ENCODE data around the gene SLC38A5.

Gene SLC38A5

GRCh38 chrX:48514126-48514806 lies 44.2 kb upstream of the SLC38A5 start:
- CTCF ChIA-PET = no interaction called here

DNA sequence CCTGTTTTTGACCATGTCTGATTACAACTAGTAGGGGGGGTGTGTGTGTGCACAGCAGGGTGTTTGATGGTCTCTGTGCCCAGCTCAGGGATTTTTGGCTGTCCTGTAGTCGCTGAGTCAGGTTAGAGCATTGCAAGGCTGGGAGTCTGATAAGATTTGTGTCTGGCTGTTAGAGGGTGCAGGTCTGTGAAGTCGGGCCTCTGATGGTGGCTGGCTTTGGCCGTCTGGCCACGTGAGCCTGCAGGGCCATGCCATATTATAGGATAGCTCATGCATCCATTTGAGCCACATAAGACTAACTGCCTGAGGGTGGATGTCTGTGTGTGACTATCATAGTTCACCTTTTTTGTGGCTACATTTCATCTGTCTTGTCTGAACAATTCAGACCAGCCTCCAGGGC lies 43.6 kb upstream of the SLC38A5 start:
- POLR2A ChIA-PET = interaction anchor here (0.6 kb wide), 1 partner anchor 310 kb away, joined by 3 read pairs; no protein-coding TSS in a partner anchor
- DNase-seq (ENCODE audit: extremely low spot score) = no peak
- no peak for TF ChIP-seq BHLHE40 (IDR thresholded peaks at IDR 0.05; ENCODE audit: borderline replicate concordance)
- no peak for TF ChIP-seq LEF1 (IDR thresholded peaks at IDR 0.05; ENCODE audit: borderline replicate concordance)
- TF ChIP-seq TARDBP (IDR thresholded peaks at IDR 0.05) = no peak
- no peak for TF ChIP-seq HDGF (IDR thresholded peaks at IDR 0.05; ENCODE audit: borderline replicate concordance)
- no peak for TF ChIP-seq FOXM1 (IDR thresholded peaks at IDR 0.05; ENCODE audit: borderline replicate concordance)
- TF ChIP-seq L3MBTL2 (conservative IDR thresholded peaks at IDR 0.05) = no peak
- TF ChIP-seq ARNT (IDR thresholded peaks at IDR 0.05) = no peak
- no peak for TF ChIP-seq SP1 (IDR thresholded peaks at IDR 0.05)
- no peak for TF ChIP-seq ZNF384 (IDR thresholded peaks at IDR 0.05)
- no peak for TF ChIP-seq ELF4 (IDR thresholded peaks at IDR 0.05)
- CTCF ChIA-PET = no interaction called here

More at GRCh38 chrX:48514126-48514806, 44.2 kb upstream of the SLC38A5 start:
- POLR2A ChIA-PET = interaction anchor here (0.6 kb wide), 1 partner anchor 309 kb away, joined by 3 read pairs; no protein-coding TSS in a partner anchor
- TF ChIP-seq NFRKB (IDR thresholded peaks at IDR 0.05) = no peak
- no peak for TF ChIP-seq ZNF384 (IDR thresholded peaks at IDR 0.05)
- no peak for TF ChIP-seq BHLHE40 (IDR thresholded peaks at IDR 0.05; ENCODE audit: borderline replicate concordance)
- no peak for TF ChIP-seq ELF4 (IDR thresholded peaks at IDR 0.05)
- DNase-seq (ENCODE audit: extremely low spot score) = no peak

GRCh38 chrX:48512371-48512935 lies 42.4 kb upstream of the SLC38A5 start:
- ChIA-PET POLR2A (no interaction called here), CTCF (no interaction called here)
- DNase-seq (ENCODE audit: extremely low spot score) = no peak
- TF ChIP-seq FOXK2 (IDR thresholded peaks at IDR 0.05) (no peak), SUZ12 (IDR thresholded peaks at IDR 0.05) (no peak), ZNF384 (IDR thresholded peaks at IDR 0.05) (no peak), FOXM1 (IDR thresholded peaks at IDR 0.05; ENCODE audit: borderline replicate concordance) (no peak), ARNT (IDR thresholded peaks at IDR 0.05) (no peak), SP1 (IDR thresholded peaks at IDR 0.05) (no peak), BHLHE40 (IDR thresholded peaks at IDR 0.05; ENCODE audit: borderline replicate concordance) (no peak)
- TF ChIP-seq, protein P1, sequence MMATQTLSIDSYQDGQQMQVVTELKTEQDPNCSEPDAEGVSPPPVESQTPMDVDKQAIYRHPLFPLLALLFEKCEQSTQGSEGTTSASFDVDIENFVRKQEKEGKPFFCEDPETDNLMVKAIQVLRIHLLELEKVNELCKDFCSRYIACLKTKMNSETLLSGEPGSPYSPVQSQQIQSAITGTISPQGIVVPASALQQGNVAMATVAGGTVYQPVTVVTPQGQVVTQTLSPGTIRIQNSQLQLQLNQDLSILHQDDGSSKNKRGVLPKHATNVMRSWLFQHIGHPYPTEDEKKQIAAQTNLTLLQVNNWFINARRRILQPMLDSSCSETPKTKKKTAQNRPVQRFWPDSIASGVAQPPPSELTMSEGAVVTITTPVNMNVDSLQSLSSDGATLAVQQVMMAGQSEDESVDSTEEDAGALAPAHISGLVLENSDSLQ (IDR thresholded peaks at IDR 0.05) = no peak

DNA sequence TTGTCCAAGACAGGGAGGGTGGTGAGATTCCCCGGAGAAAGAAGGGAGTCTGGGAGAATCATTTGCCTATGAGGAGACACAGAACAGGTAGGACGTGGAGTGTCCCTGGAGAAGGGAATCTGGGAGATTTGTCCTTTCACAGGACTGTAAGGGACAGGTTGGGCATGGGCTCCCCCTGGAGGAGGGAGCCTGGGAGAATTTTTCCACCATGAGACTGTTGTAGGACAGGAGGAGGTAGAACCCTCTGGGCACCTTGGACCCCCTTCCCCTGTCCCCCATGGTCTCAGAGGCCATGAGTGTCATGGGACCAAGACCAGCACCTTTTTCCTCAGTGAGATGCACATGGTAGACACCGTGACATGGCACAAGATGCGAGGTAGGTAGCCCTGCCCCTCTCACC lies 41.5 kb upstream of the SLC38A5 start:
- POLR2A ChIA-PET = no interaction called here
- CTCF ChIA-PET = no interaction called here
- peak; percentile 46 for DNase-seq (ENCODE audit: extremely low spot score)
- TF ChIP-seq BHLHE40 (IDR thresholded peaks at IDR 0.05; ENCODE audit: borderline replicate concordance) = no peak
- TF ChIP-seq HDGF (IDR thresholded peaks at IDR 0.05; ENCODE audit: borderline replicate concordance) = no peak
- TF ChIP-seq ARNT (IDR thresholded peaks at IDR 0.05) = no peak
- no peak for TF ChIP-seq LEF1 (IDR thresholded peaks at IDR 0.05; ENCODE audit: borderline replicate concordance)
- no peak for TF ChIP-seq L3MBTL2 (conservative IDR thresholded peaks at IDR 0.05)
- TF ChIP-seq CTBP1 (IDR thresholded peaks at IDR 0.05; ENCODE audit: borderline replicate concordance) = no peak

- DNase-seq (ENCODE audit: extremely low spot score) = no peak
- ChIA-PET POLR2A (no interaction called here), CTCF (no interaction called here)
- TF ChIP-seq ZNF384 (IDR thresholded peaks at IDR 0.05) (no peak), SUZ12 (IDR thresholded peaks at IDR 0.05) (no peak), FOXA1 (IDR thresholded peaks at IDR 0.05) (no peak), FOXK2 (IDR thresholded peaks at IDR 0.05) (no peak), LEF1 (IDR thresholded peaks at IDR 0.05; ENCODE audit: borderline replicate concordance) (no peak), ELF4 (IDR thresholded peaks at IDR 0.05) (no peak), NFRKB (IDR thresholded peaks at IDR 0.05) (no peak), TARDBP (IDR thresholded peaks at IDR 0.05) (no peak), CTBP1 (IDR thresholded peaks at IDR 0.05; ENCODE audit: borderline replicate concordance) (no peak), FOXM1 (IDR thresholded peaks at IDR 0.05; ENCODE audit: borderline replicate concordance) (no peak), ARNT (IDR thresholded peaks at IDR 0.05) (no peak)
Observed at GRCh38 chrX:48509619-48510018, 39.6 kb upstream of the SLC38A5 start.

- POLR2A ChIA-PET = no interaction called here
- TF ChIP-seq FOXK2 (IDR thresholded peaks at IDR 0.05) (no peak), SUZ12 (IDR thresholded peaks at IDR 0.05) (no peak), SP1 (IDR thresholded peaks at IDR 0.05) (no peak), CTBP1 (IDR thresholded peaks at IDR 0.05; ENCODE audit: borderline replicate concordance) (no peak), L3MBTL2 (conservative IDR thresholded peaks at IDR 0.05) (no peak), TARDBP (IDR thresholded peaks at IDR 0.05) (no peak), FOXA1 (IDR thresholded peaks at IDR 0.05) (no peak)
- TF ChIP-seq, protein P1 (IDR thresholded peaks at IDR 0.05) = 0 out of 2 replicates have a peak, but pooled peaks have one; percentile 5
- CTCF ChIA-PET = no interaction called here
- no peak for DNase-seq (ENCODE audit: extremely low spot score)
Observed at GRCh38 chrX:48509245-48509590, 39.2 kb upstream of the SLC38A5 start.

Data from HEK293T (cell line).